IMR-90 (cell line): ENCODE measurements around the gene MSH5. TPM values are rescaled to one million over a fixed set of nuclear protein-coding genes. Genes with fewer than 3 reads are reported as not detected.

Source experiments
- ATAC-seq: fragments of 200-7000 bp; cut with Tn5 transposase; 2 replicates; pipeline ENCODE4 v1.9.1; 2020; ENCODE audit warnings: low read depth, mild to moderate bottlenecking, moderate library complexity
- BruUV-seq: library from RNA; stranded (reverse); fragments of 400-500 nt; replicated peaks from 2 replicates; lab custom pipeline; 2021; lab: Mats Ljungman, UMichigan
- CTCF ChIA-PET: fragments of 300-600 bp; formaldehyde crosslinking; extraction: SDS; loops from one replicate; lab custom pipeline; 2021; ENCODE audit warnings: antibody characterized with exemption; lab: Yijun Ruan, JAX
- POLR2A ChIA-PET: fragments of 300-600 bp; sonication (Branson Sonifier 250); formaldehyde crosslinking; loops from one replicate; lab custom pipeline; 2022; ENCODE audit warnings: antibody characterized with exemption; ENCODE audit not compliant: unreplicated experiment; lab: Charles Lee
- DNase-seq: peaks from one replicate; pipeline ENCODE4 v3.0.0; 2013
- H2AFZ ChIP-seq: replicated peaks from 2 replicates; pipeline ENCODE3; 2013; ENCODE audit warnings: low read length, mild to moderate bottlenecking; ENCODE audit not compliant: poor library complexity
- H2AK5ac ChIP-seq: 2 replicates; pipeline ENCODE4 v1.6.1; 2013; ENCODE audit warnings: low read depth, low read length, inconsistent platforms
- H2AK9ac ChIP-seq: replicated peaks from 2 replicates; pipeline ENCODE3; 2013; ENCODE audit warnings: mild to moderate bottlenecking, low read depth, low read length, moderate library complexity; ENCODE audit not compliant: poor library complexity
- H2BK120ac ChIP-seq: 2 replicates; pipeline ENCODE4 v1.6.1; 2013; ENCODE audit warnings: low read depth, low read length, inconsistent platforms
- H2BK15ac ChIP-seq: 3 replicates; pipeline ENCODE4 v1.6.1; 2013; ENCODE audit warnings: low read depth, low read length, inconsistent platforms
- H2BK20ac ChIP-seq: 2 replicates; pipeline ENCODE4 v1.6.1; 2013; ENCODE audit warnings: low read depth, mild to moderate bottlenecking, inconsistent platforms, low read length, moderate library complexity
- H2BK5ac ChIP-seq: 2 replicates; pipeline ENCODE4 v1.6.1; 2013; ENCODE audit warnings: mild to moderate bottlenecking, low read depth, low read length, inconsistent platforms; ENCODE audit not compliant: poor library complexity, severe bottlenecking
- H3K14ac ChIP-seq: replicated peaks from 2 replicates; pipeline ENCODE4 v1.6.1; 2013; ENCODE audit warnings: low read depth, low read length, inconsistent platforms
- H3K18ac ChIP-seq: 2 replicates; pipeline ENCODE4 v1.6.1; 2013; ENCODE audit warnings: low read depth, low read length, control low read depth
- H3K23ac ChIP-seq: 2 replicates; pipeline ENCODE4 v1.6.1; 2013; ENCODE audit warnings: low read depth, low read length, inconsistent platforms
- H3K27ac ChIP-seq: 2 replicates; pipeline ENCODE4 v1.5.1; 2013; ENCODE audit warnings: mild to moderate bottlenecking, control low read depth, low read length; ENCODE audit not compliant: insufficient read depth
- H3K27me3 ChIP-seq: 2 replicates; pipeline ENCODE4 v1.6.1; 2013; ENCODE audit warnings: low read length; ENCODE audit not compliant: control insufficient read depth, insufficient read depth
- H3K36me3 ChIP-seq: 2 replicates; pipeline ENCODE4 v1.6.1; 2013; ENCODE audit warnings: low read length, mixed read lengths; ENCODE audit not compliant: control insufficient read depth, insufficient read depth
- H3K4ac ChIP-seq: 2 replicates; pipeline ENCODE4 v1.6.1; 2013; ENCODE audit warnings: low read depth, low read length, inconsistent platforms
- H3K4me1 ChIP-seq: 2 replicates; pipeline ENCODE4 v1.6.1; 2013; ENCODE audit warnings: low read length, mixed read lengths; ENCODE audit not compliant: control insufficient read depth, insufficient read depth
- H3K4me2 ChIP-seq: 2 replicates; pipeline ENCODE4 v1.6.1; 2013; ENCODE audit warnings: low read depth, mild to moderate bottlenecking, control low read depth, low read length, moderate library complexity
- H3K4me3 ChIP-seq: 2 replicates; pipeline ENCODE4 v1.5.1; 2013; ENCODE audit warnings: low read depth, mild to moderate bottlenecking, control low read depth, low read length, moderate library complexity; ENCODE audit not compliant: insufficient read depth
- H3K56ac ChIP-seq: 2 replicates; pipeline ENCODE4 v1.6.1; 2013; ENCODE audit warnings: low read length, inconsistent platforms; ENCODE audit not compliant: insufficient read depth; ENCODE audit errors: extremely low read depth
- H3K79me1 ChIP-seq, 2 experiments: 2 replicates each; pipeline ENCODE4 v1.6.1; 2013; ENCODE audit warnings: low read length in 2 of 2, inconsistent platforms in 1 of 2, low read depth in 1 of 2
- H3K9ac ChIP-seq: 2 replicates; pipeline ENCODE4 v1.6.1; 2013; ENCODE audit warnings: low read depth, low read length, control low read depth
- H3K9me1 ChIP-seq: 2 replicates; pipeline ENCODE4 v1.6.1; 2013; ENCODE audit warnings: low read length, inconsistent platforms; ENCODE audit not compliant: insufficient read depth
- H3K9me3 ChIP-seq: 2 replicates; pipeline ENCODE4 v1.6.1; 2013; ENCODE audit warnings: low read length; ENCODE audit not compliant: control insufficient read depth, insufficient read depth
- H4K20me1 ChIP-seq: 2 replicates; pipeline ENCODE4 v1.6.1; 2013; ENCODE audit warnings: low read length, inconsistent platforms; ENCODE audit not compliant: insufficient read depth
- H4K5ac ChIP-seq: 2 replicates; pipeline ENCODE4 v1.6.1; 2013; ENCODE audit warnings: mild to moderate bottlenecking, low read depth, low read length, control low read depth
- H4K8ac ChIP-seq, 2 experiments: 2 replicates each; pipeline ENCODE4 v1.6.1; 2013; ENCODE audit warnings: low read depth in 2 of 2, low read length in 2 of 2, control low read depth in 1 of 2, inconsistent platforms in 1 of 2
- H4K91ac ChIP-seq: 2 replicates; pipeline ENCODE4 v1.6.1; 2013; ENCODE audit warnings: low read depth, low read length, inconsistent platforms; ENCODE audit not compliant: insufficient read depth
- BHLHE40 ChIP-seq: fragments of 150-350 bp; IDR thresholded peaks from 2 replicates; pipeline ENCODE4 v1.6.1; 2016; ENCODE audit warnings: mild to moderate bottlenecking, low read depth, low read length
- CEBPB ChIP-seq: IDR thresholded peaks from 2 replicates; pipeline ENCODE4 v1.6.1; 2012; ENCODE audit warnings: low read depth, low read length, improper control_type of control experiment
- CHD1 ChIP-seq: IDR thresholded peaks from 2 replicates; pipeline ENCODE4 v1.6.1; 2012; ENCODE audit warnings: low read depth, low read length, improper control_type of control experiment
- CTCF ChIP-seq: conservative IDR thresholded peaks from 2 replicates; pipeline ENCODE4 v1.5.1; 2012; ENCODE audit warnings: mild to moderate bottlenecking, low read depth, low read length, improper control_type of control experiment
- ELK1 ChIP-seq: fragments of 150-350 bp; IDR thresholded peaks from 2 replicates; pipeline ENCODE4 v1.6.1; 2016; ENCODE audit warnings: low read depth, mild to moderate bottlenecking, low read length, moderate library complexity, borderline replicate concordance
- FOS ChIP-seq: fragments of 150-350 bp; IDR thresholded peaks from 2 replicates; pipeline ENCODE4 v1.6.1; 2016; ENCODE audit warnings: low read depth, low read length
- MAFK ChIP-seq: IDR thresholded peaks from 2 replicates; pipeline ENCODE4 v1.6.1; 2012; ENCODE audit warnings: low read depth, low read length, improper control_type of control experiment
- MAZ ChIP-seq: IDR thresholded peaks from 2 replicates; pipeline ENCODE4 v1.6.1; 2012; ENCODE audit warnings: low read depth, mild to moderate bottlenecking, low read length, improper control_type of control experiment, moderate library complexity, borderline replicate concordance
- MXI1 ChIP-seq: IDR thresholded peaks from 2 replicates; pipeline ENCODE4 v1.6.1; 2012; ENCODE audit warnings: low read depth, mild to moderate bottlenecking, low read length, moderate library complexity, borderline replicate concordance
- POLR2A ChIP-seq: IDR thresholded peaks from 2 replicates; pipeline ENCODE4 v1.6.1; 2012; ENCODE audit warnings: mild to moderate bottlenecking, low read depth, low read length
- RAD21 ChIP-seq: IDR thresholded peaks from 2 replicates; pipeline ENCODE4 v1.6.1; 2012; ENCODE audit warnings: low read length, improper control_type of control experiment
- RCOR1 ChIP-seq: IDR thresholded peaks from 2 replicates; pipeline ENCODE4 v1.6.1; 2012; ENCODE audit warnings: mild to moderate bottlenecking, low read length, improper control_type of control experiment; ENCODE audit not compliant: insufficient replicate concordance
- RFX5 ChIP-seq: IDR thresholded peaks from 2 replicates; pipeline ENCODE4 v1.8.0; 2012; ENCODE audit warnings: low read depth, mild to moderate bottlenecking, low read length, moderate library complexity
- WGBS, 2 experiments: methylation state at CpG; one replicate each; pipeline versions ENCODE4 v1.1.5 to v1.1.7; 2013; ENCODE audit warnings: missing lambda C conversion rate in 2 of 2; ENCODE audit not compliant: insufficient read length in 1 of 2; ENCODE audit errors: extremely low coverage in 2 of 2; 5-methylcytosine and 5-hydroxymethylcytosine counted together
- dilution Hi-C: fragments of 300-500 bp; cut with HindIII; formaldehyde crosslinking; loops from one replicate; pipeline ENCODE4 v1.14.3; 2018; ENCODE audit warnings: low sequenced_read_pairs; ENCODE audit not compliant: unreplicated experiment
- in situ Hi-C: fragments of 300-500 bp; cut with MboI; formaldehyde crosslinking; loops from 3 replicates; pipeline ENCODE4 v1.14.3; 2019; ENCODE audit warnings: low sequenced_read_pairs, inconsistent platforms, mixed read lengths
- intact Hi-C: fragments of 100-400 bp; cut with micrococcal nuclease; formaldehyde crosslinking; loops from 2 replicates; pipeline ENCODE4 v1.10.0; 2022
- polyA plus RNA-seq, 3 experiments: library from polyadenylated mRNA; depleted of rRNA; stranded (reverse); fragments of >200 nt; gene quantifications; 2 replicates each; pipeline ENCODE4 v1.2.3, GENCODE V29; 2012; ENCODE audit warnings: low replicate concordance in 1 of 3
- total RNA-seq: library from RNA; depleted of rRNA; stranded (reverse); fragments of >200 nt; gene quantifications from 2 replicates; pipeline ENCODE4 v1.2.3, GENCODE V29; 2012

The MSH5 gene
- total and polyA plus RNA-seq, 2 of the 4 experiments (the other 2 are of a cell fraction): 5.6 to 15.7 TPM

- Histone ChIP-seq H2BK5ac (no peak overlapping the region), H3K18ac (no peak overlapping the region), H3K4ac (no peak overlapping the region), H3K4me3 (no peak overlapping the region), H3K9me1 (peaks cover 8% of the 10 kb centered on the region), H3K27me3 (peaks cover 6% of the 10 kb centered on the region; the same call in 1 of the 2 replicates), H3K79me1 (peaks cover 12 to 19% of the 10 kb centered on the region in 2 experiments), H4K20me1 (0 out of 2 replicates have a peak, but pooled peaks cover 7% of the 10 kb centered on the region), H4K91ac (no peak overlapping the region), H3K9me3 (no peaks in the 10 kb centered on the region), H3K56ac (no peak overlapping the region), H3K36me3 (peaks cover 2% of the 10 kb centered on the region; the same call in 1 of the 2 replicates), H2AK9ac (no peak overlapping the region), H3K27ac (no peak overlapping the region), H3K4me2 (no peak overlapping the region), H3K14ac (no peak overlapping the region), H3K9ac (no peak overlapping the region), H2BK120ac (no peak overlapping the region), H2AFZ (no peak overlapping the region), H3K4me1 (peaks cover 6% of the 10 kb centered on the region), H2BK20ac (no peak overlapping the region), H3K23ac (no peak overlapping the region), H4K8ac (no peak overlapping the region), H2AK5ac (no peak overlapping the region), H4K5ac (no peak overlapping the region), H2BK15ac (no peak overlapping the region)
- DNase-seq (no peak), ATAC-seq (no peak)
- WGBS, 2 experiments: no CpG with 5 or more reads among the region's 6 CpGs
- in situ Hi-C loops: no loop called here
- CTCF ChIA-PET: no interaction called here
- dilution Hi-C loops: no loop called here
- TF ChIP-seq CEBPB (no peak), RCOR1 (no peak), POLR2A (no peak), MXI1 (no peak), RFX5 (no peak), RAD21 (no peak), MAFK (no peak), ELK1 (no peak), FOS (no peak), CHD1 (no peak), CTCF (no peak), BHLHE40 (no peak), MAZ (no peak)
- no TSS peak for BruUV-seq
- POLR2A ChIA-PET: no interaction called here
- intact Hi-C loops: no loop called here
These were observed 33.9 kb upstream of the MSH5 start for GRCh38 chr6:31705931-31706330.
